ENCODE data around the gene GATD1. TPM values are rescaled to one million over a fixed set of nuclear protein-coding genes. Genes with fewer than 3 reads are reported as not detected.

Gene GATD1
- total and polyA plus RNA-seq, 9 of the 15 experiments (the other 6 are each of a cell fraction or from before 2014, with no cell fraction given), result 2.8 to 144 (median 36.9) TPM

GRCh38 chr11:810040-810567, 32.8 kb upstream of the GATD1 start (continued):
- TF ChIP-seq CCAR2 (IDR thresholded peaks at IDR 0.05; ENCODE audit: low read depth, low read length) (no peak), PHB2 (IDR thresholded peaks at IDR 0.05; ENCODE audit: low read depth) (no peak), ZNF740 (CRISPR knock-in tag; IDR thresholded peaks at IDR 0.05) (no peak), ZNF740 (tag; IDR thresholded peaks at IDR 0.05) (0 out of 4 replicates have a peak, but pooled peaks of 1 of the 2 experiments have one; percentile 7), ZNF311 (CRISPR knock-in tag; IDR thresholded peaks at IDR 0.05) (no peak), HMG20B (CRISPR knock-in tag; IDR thresholded peaks at IDR 0.05) (no peak), FOS (IDR thresholded peaks at IDR 0.05; ENCODE audit: extremely low read depth, insufficient read length) (no peak), MAFK (IDR thresholded peaks at IDR 0.05; ENCODE audit: low read length) (no peak), HOMEZ (CRISPR knock-in tag; IDR thresholded peaks at IDR 0.05) (no peak), MAZ (CRISPR knock-in tag; conservative IDR thresholded peaks at IDR 0.05 in 1 of 2, IDR thresholded peaks at IDR 0.05 in 1 of 2) (no peak), ZNF586 (CRISPR knock-in tag; conservative IDR thresholded peaks at IDR 0.05) (no peak), CHD1 (IDR thresholded peaks at IDR 0.05; ENCODE audit: low read length) (peak; percentile 94), U2AF2 (optimal IDR thresholded peaks at IDR 0.05; ENCODE audit: low read depth, low read length) (no peak), ETS1 (conservative IDR thresholded peaks at IDR 0.05; ENCODE audit: control insufficient read depth, low read depth, low read length) (no peak), JUN (IDR thresholded peaks at IDR 0.05; ENCODE audit: borderline replicate concordance, low read depth, low read length) (no peak), JUN (CRISPR knock-in tag; IDR thresholded peaks at IDR 0.05; ENCODE audit: borderline replicate concordance) (0 out of 2 replicates have a peak, but pooled peaks have one; percentile 21), KDM2B (CRISPR knock-in tag; IDR thresholded peaks at IDR 0.05) (no peak), HNRNPL (IDR thresholded peaks at IDR 0.05; ENCODE audit: low read depth, low read length) (0 out of 2 replicates have a peak, but pooled peaks have one; percentile 35), MYC (IDR thresholded peaks at IDR 0.05; ENCODE audit: low read depth, low read length) (peak; percentile 7; the same call in 1 of the 2 replicates), MYC (CRISPR knock-in tag; IDR thresholded peaks at IDR 0.05; ENCODE audit: borderline replicate concordance, low read depth) (no peak)

Data from K562 (cell line).